ENCODE results near the gene TRAF7. TPM values are rescaled to one million over a fixed set of nuclear protein-coding genes. Genes with fewer than 3 reads are reported as not detected.

The TRAF7 gene
- total and polyA plus RNA-seq, 2 donors (not counting 1 experiment from before 2014, with no cell fraction given), result 46.1 to 50.9 TPM

GRCh38 chr16:2187212-2187611, 31.6 kb downstream of the TRAF7 start:
- H3K27me3 ChIP-seq (replicated peaks in 1 of 4; ENCODE audit: control extremely low read depth in 1 of 4, control insufficient read depth in 3 of 4, insufficient read depth in 4 of 4, low read length in 3 of 4), result no peaks in the 10 kb centered on the region
- no peak overlapping the region for H3K4me3 ChIP-seq (ENCODE audit: control extremely low read depth in 1 of 5, extremely low read depth in 1 of 5, insufficient read depth in 1 of 5, low read depth in 2 of 5, low read length in 4 of 5)
- H3K79me2 ChIP-seq (ENCODE audit: control insufficient read depth, insufficient read depth, low read length), result no peaks in the 10 kb centered on the region
- no peak for TF ChIP-seq CTCF (IDR thresholded peaks at IDR 0.05)
- no peak for TF ChIP-seq EZH2 (IDR thresholded peaks at IDR 0.05; ENCODE audit: borderline replicate concordance, insufficient read depth, low read depth, low read length, poor library complexity, severe bottlenecking)
- Mint-ChIP-seq H3K4me1 (peaks cover 7% of the 10 kb centered on the region), H3K27me3 (no peaks in the 10 kb centered on the region), H3K9me3 (ENCODE audit: insufficient read depth) (no peaks in the 10 kb centered on the region), H3K27ac (no peak overlapping the region), H3K4me3 (no peak overlapping the region)
- H4K20me1 ChIP-seq (ENCODE audit: control insufficient read depth, insufficient read depth, low read length, poor library complexity, severe bottlenecking), result no peaks in the 10 kb centered on the region
- H3K4me2 ChIP-seq (replicated peaks; ENCODE audit: low read depth, low read length, poor library complexity, severe bottlenecking), result no peak overlapping the region
- H3K9ac ChIP-seq (ENCODE audit: low read length), result no peak overlapping the region
- ATAC-seq (ENCODE audit: low read depth) (no peak), DNase-seq (no peak)
- ChIA-PET POLR2A (no interaction called here), CTCF (no interaction called here)
- no peaks in the 10 kb centered on the region for H3K4me1 ChIP-seq (ENCODE audit: control insufficient read depth in 2 of 2, insufficient read depth in 2 of 2, low read length in 2 of 2)
- intact Hi-C loops (cut with micrococcal nuclease), result no loop called here
- H2AFZ ChIP-seq (ENCODE audit: insufficient read depth, low read depth, low read length, poor library complexity, severe bottlenecking), result no peak overlapping the region
- H3K27ac ChIP-seq (ENCODE audit: low read length in 2 of 2), result no peak overlapping the region
- H3K36me3 ChIP-seq (replicated peaks in 1 of 2; ENCODE audit: control extremely low read depth in 1 of 2, control insufficient read depth in 1 of 2, extremely low read depth in 1 of 2, insufficient read depth in 2 of 2, low read length in 1 of 2), result no peaks in the 10 kb centered on the region
- no peaks in the 10 kb centered on the region for H3K9me3 ChIP-seq (ENCODE audit: control extremely low read depth in 1 of 3, control insufficient read depth in 2 of 3, insufficient read depth in 1 of 3, low read length in 2 of 3)
- WGBS (ENCODE audit: insufficient coverage), result 89% methylated on average over 17 of the region's 17 CpGs

GRCh38 chr16:2188395-2188794, 32.8 kb downstream of the TRAF7 start:
- ATAC-seq (ENCODE audit: low read depth) (no peak), DNase-seq (no peak)
- Mint-ChIP-seq H3K27me3 (peaks cover 6% of the 10 kb centered on the region), H3K9me3 (ENCODE audit: insufficient read depth) (no peaks in the 10 kb centered on the region), H3K4me3 (no peak overlapping the region), H3K4me1 (peaks cover 7% of the 10 kb centered on the region), H3K27ac (no peak overlapping the region)
- H3K4me1 ChIP-seq (ENCODE audit: control insufficient read depth in 2 of 2, insufficient read depth in 2 of 2, low read length in 2 of 2), result no peaks in the 10 kb centered on the region
- ChIA-PET POLR2A (no interaction called here), CTCF (no interaction called here)
- TF ChIP-seq EZH2 (IDR thresholded peaks at IDR 0.05; ENCODE audit: borderline replicate concordance, insufficient read depth, low read depth, low read length, poor library complexity, severe bottlenecking) (no peak), CTCF (IDR thresholded peaks at IDR 0.05) (no peak)
- 91% methylated on average over 7 of the region's 8 CpGs for WGBS (ENCODE audit: insufficient coverage)
- H3K27ac ChIP-seq (ENCODE audit: low read length in 2 of 2), result no peak overlapping the region
- H3K36me3 ChIP-seq (replicated peaks in 1 of 2; ENCODE audit: control extremely low read depth in 1 of 2, control insufficient read depth in 1 of 2, extremely low read depth in 1 of 2, insufficient read depth in 2 of 2, low read length in 1 of 2), result no peaks in the 10 kb centered on the region
- H2AFZ ChIP-seq (ENCODE audit: insufficient read depth, low read depth, low read length, poor library complexity, severe bottlenecking), result no peak overlapping the region
- H4K20me1 ChIP-seq (ENCODE audit: control insufficient read depth, insufficient read depth, low read length, poor library complexity, severe bottlenecking), result no peaks in the 10 kb centered on the region
- intact Hi-C loops (cut with micrococcal nuclease), result no loop called here
- no peak overlapping the region for H3K4me2 ChIP-seq (replicated peaks; ENCODE audit: low read depth, low read length, poor library complexity, severe bottlenecking)
- no peaks in the 10 kb centered on the region for H3K9me3 ChIP-seq (ENCODE audit: control extremely low read depth in 1 of 3, control insufficient read depth in 2 of 3, insufficient read depth in 1 of 3, low read length in 2 of 3)
- no peaks in the 10 kb centered on the region for H3K79me2 ChIP-seq (ENCODE audit: control insufficient read depth, insufficient read depth, low read length)
- H3K9ac ChIP-seq (ENCODE audit: low read length), result no peak overlapping the region
- peaks cover 0 to 2% (median 0%) of the 10 kb centered on the region in 4 experiments for H3K27me3 ChIP-seq (replicated peaks in 1 of 4; ENCODE audit: control extremely low read depth in 1 of 4, control insufficient read depth in 3 of 4, insufficient read depth in 4 of 4, low read length in 3 of 4)
- no peak overlapping the region for H3K4me3 ChIP-seq (ENCODE audit: control extremely low read depth in 1 of 5, extremely low read depth in 1 of 5, insufficient read depth in 1 of 5, low read depth in 2 of 5, low read length in 4 of 5)
